Dermis microvascular lymphatic vessel endothelial cell (primary cell): ENCODE measurements around the gene NUB1. TPM values are rescaled to one million over a fixed set of nuclear protein-coding genes. Genes with fewer than 3 reads are reported as not detected.
A peak's percentile ranks its signal among the peaks of the same experiment; 100 is the strongest.
"Not testable (repeated sequence)": the region's sequence is repeated elsewhere in the genome, so short reads cannot be mapped to it uniquely, and the experiment has no call there.

Experiments used
- DNase-seq, 2 donors: peaks; one replicate each; pipeline versions ENCODE4 v3.0.0 to v3.0.0-alpha.2; 2010; ENCODE audit warnings: low read depth in 2 of 2
- total RNA-seq: library from RNA; depleted of rRNA; stranded (reverse); fragments of >200 nt; gene quantifications from 2 replicates; pipeline ENCODE4 v1.2.1, GENCODE V29; 2014

The NUB1 gene, protein sequence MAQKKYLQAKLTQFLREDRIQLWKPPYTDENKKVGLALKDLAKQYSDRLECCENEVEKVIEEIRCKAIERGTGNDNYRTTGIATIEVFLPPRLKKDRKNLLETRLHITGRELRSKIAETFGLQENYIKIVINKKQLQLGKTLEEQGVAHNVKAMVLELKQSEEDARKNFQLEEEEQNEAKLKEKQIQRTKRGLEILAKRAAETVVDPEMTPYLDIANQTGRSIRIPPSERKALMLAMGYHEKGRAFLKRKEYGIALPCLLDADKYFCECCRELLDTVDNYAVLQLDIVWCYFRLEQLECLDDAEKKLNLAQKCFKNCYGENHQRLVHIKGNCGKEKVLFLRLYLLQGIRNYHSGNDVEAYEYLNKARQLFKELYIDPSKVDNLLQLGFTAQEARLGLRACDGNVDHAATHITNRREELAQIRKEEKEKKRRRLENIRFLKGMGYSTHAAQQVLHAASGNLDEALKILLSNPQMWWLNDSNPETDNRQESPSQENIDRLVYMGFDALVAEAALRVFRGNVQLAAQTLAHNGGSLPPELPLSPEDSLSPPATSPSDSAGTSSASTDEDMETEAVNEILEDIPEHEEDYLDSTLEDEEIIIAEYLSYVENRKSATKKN
- 26.3 and 31.4 TPM in 2 replicates for total RNA-seq

DNA sequence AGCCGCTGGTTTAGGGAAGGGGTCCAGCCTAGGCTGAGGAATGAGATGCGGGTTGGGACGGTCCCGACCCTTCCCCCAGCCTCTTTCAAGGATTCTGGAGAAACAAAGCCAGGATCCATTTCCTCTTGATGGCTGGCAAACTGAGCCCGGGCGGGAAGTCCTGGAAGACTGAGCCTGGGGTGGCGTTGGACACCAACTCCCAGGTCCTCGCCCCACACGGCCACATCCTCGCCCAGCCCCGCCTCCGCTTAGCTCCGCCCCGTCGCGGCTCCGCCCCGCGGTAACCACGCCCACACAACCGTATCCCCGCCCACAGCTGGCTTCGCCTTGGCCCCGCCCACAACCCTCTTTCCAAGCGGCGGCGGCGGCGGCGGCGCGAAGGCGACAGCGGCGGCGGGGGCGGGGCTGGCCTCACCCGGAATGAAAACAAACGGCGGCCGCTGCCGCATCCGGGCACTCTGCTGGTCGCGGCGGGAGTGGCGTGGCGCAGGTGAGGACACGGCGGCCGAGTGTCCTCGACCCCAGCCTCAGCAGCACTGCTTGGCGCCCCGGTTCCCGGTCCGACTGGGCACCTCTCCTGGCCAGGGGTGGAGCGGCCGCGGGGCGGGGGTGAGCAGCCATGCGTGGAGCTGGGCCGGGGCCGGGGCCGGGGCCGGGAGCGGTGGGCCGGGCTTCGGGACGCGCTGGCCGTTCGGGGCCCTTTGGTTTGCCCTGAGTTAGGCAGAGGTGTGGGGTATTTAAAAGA, at the start of gene NUB1:
TSS of gene NUB1 (plus strand) at position 456 of the 745 bp plus-strand sequence. CDS start 3,538 bp downstream, outside the sequence.
- DNase-seq, result peak; percentile 63 to 86

DNA sequence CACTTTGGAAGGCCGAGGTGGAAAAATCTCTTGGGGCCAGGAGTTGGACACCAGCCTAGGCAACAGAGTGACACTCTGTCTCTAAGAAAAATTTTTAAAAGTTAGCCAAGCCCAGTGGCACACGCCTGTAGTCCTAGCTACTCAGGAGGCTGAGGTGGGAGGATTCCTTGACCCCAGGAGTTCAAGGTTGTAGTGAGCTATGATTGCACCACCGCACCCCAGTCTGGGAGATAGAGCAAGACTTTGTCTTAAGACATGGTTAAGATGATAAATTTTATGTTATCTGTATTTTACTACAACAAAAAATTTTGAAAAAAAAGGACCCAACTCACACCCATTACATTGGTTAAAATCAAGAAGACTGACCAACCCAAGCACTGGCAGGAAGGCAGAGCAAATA, 48.8 kb upstream of the NUB1 start:
- DNase-seq, result no peak

DNA sequence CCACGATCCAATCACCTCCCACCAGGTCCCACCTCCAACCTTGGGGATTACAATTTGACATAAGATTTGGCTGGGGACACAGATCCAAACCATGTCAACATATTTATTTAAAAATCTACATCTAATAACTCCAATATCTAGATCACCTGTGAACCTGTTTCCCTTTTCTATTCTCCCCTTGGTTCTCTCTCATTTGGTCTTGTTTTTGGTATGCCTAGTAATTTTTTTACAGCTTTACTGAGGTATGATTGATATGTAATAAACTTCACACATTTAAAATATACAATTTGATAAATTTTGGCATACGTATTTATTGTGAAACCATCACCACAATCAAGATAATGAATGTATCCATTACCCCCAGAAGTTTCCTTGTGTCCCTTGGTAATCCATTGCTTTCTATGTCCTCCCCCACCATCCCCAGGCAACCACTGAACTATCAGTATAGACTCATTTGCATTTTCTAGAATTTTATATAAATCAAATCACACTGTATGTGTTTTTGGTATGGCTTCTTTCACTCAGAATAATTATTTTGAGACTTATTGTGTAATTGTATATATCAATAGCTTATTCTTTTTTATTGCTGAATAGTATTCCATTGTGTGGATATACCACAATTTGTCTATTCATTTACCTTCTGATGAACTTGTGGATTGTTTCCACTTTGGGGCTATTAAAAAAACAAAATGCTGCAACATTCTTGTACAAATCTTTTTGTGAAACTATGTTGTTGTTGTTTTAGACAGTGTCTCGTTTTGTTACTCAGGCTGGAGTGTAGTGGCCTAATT, 45.2 kb upstream of the NUB1 start:
- DNase-seq, result no peak

DNA sequence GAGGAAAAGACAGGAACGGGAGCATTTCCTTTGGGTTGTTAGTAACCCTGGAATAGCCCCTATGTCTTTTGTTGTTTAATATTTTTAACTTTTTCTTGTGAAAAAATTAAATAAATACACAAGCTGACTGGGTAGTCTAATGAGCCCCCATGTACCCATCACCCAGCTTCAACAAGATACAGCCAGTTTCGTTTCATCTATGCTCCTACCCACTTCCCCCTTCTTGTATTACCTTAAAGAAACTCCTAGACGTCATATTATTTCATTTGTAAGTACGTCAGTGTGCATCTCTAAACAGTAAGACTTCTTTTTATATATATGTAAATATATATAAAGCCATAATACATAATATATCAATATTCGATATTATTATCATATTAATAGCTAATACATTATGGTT, 42.8 kb upstream of the NUB1 start:
- no peak for DNase-seq

DNA sequence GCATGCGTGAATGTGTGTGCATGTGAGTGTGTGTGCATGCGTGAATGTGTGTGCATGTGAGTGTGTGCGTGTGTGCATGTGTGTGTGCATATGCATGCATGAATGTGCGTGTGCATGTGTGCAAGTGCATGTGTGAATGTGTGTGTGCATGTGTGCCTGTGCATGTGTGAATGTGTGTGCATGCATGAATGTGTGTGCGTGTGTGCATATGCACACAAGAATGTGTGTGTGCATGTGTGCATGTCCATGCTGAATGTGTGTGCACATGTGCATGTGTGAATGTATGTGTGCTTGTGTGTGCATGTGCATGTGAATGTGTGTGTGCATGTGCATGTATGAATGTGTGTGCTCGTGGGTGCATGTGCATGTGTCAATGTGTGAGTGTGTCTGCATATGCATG, 42.1 kb upstream of the NUB1 start:
- no peak for DNase-seq

DNA sequence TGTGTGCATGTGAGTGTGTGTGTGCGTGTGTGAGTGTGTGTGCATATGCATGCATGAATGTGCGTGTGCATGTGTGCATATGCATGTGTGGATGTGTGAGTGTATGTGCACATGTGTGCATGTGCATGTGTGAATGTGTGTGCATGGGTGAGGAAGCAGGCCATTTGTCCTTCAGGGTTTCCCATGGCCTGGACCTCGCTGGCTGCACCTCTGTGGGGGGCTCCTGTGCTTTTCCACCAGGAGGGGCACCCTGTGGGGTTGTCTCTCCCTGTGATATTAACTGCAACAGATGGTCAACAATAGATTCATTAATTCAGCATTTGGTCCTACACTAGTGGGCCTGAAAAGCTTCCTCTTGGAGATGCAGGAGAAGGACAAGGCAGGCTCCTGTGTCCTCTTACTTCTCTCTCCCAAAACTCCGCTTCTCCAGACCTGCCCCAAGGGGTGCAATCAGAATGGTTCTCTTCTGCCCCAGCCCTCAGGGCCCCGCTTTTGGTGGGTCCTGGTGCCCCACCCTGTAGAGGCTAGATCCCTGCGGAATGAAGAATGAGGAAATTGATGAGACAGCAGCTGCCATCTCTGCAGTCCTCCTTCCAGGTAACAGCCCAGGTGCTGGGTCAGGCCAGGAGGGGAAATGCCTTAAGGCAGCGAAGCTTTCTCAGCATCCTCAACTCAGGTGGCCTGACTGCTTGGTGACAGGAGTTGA, 41.5 kb upstream of the NUB1 start:
- DNase-seq, result no peak

DNA sequence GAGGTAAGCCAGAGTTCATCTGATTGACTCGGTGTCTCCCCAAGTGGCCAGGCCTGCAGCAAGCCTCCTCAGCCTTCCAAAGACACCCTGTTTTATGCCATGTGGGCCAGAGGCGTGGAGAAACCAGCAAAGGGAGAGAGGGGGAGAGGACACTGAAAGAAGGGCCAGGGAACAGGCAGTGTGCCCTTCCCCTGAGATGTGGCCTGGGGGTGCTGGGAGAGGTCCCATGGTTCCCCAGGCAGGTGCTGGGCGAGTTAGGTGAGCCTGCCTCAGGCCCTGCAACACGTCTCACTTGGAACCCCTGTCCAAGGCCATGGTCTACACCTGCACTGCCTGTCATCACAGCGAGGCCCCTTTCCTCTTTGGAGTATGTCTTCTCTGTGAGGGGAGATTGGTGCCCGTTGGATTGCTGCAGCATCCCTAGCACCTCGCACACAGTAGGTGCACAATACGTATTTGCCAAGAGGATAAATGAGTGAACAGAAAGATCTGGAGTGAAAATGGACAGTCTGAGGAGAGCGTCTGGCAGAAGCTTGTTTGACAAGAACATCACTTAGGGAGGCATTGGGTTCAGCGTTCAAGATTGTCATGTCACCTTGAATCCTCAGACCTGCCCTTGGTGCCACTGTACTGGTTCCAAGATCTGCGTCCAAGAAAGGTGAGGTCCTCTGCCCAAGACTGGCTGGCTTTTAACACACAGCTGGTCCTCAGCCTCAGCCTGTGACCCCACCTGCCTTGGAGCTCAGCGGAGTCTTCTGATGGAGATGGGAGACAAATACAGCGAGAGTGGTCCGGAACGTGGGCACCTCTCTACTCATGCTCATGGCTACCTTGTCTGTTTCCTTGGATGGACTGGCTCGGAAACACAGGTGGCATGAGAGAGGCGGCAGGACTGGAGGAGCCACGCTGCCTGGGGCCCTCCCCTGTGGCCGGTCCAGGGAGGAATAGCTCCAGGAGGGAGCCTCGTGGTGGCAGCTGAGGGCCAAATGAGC, 39.8 kb upstream of the NUB1 start:
- no peak for DNase-seq

DNA sequence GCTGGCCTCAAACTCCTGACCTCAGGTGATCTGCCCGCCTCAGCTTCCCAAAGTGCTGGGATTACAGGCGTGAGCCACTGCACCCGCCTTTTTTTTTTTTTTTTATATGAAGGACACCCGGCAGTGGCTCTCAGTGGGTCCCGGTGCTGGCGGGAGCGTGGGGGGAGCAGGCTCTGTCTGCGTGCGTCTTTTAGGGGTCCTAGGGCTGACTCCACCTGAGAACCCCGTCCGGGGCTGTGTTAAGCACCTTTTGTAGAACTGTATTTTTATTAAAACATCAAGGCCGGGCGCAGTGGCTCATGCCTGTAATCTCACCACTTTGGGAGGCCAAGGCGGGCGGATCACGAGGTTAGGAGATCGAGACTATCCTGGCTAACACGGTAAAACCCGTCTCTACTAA, 37.4 kb upstream of the NUB1 start:
- DNase-seq, result not testable (repeated sequence)

DNA sequence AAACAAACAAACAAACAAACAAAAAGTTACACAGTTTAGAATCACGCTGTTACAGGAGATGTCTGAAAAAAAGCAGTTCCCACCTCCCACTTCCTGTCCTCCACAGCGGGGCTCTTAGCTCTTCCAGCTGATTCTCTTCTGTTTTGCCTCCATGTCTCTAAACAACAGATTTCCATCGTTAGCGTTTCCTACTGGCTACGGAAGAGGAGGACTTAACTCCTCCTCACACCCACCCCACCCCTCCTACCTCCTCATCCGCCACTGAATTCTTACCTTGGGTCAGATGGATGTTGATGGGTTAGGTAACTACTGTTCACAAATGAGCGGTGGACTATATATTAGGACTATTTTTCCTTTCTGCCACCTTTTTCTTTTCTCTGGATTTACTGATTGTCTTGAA, 36.8 kb upstream of the NUB1 start:
- no peak for DNase-seq

DNA sequence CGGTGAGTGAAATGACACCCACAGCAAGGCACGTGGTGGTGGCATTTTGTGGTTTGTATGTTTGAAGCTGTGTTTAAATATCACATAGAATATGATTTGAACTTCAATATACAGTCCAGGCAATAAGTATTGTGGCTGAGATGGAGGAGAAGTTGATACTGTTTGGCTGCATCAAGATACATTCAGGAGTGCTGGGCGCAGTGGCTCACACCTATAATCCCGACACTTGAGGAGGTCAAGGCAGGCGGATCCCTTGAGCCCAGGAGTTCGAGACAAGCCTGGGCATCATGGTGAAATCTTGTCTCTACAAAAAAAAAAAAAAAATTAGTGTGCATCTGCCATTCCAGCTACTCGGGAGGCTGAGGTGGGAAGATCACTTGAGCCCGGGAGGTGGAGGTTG, 35.2 kb upstream of the NUB1 start:
- DNase-seq, result no peak

DNA sequence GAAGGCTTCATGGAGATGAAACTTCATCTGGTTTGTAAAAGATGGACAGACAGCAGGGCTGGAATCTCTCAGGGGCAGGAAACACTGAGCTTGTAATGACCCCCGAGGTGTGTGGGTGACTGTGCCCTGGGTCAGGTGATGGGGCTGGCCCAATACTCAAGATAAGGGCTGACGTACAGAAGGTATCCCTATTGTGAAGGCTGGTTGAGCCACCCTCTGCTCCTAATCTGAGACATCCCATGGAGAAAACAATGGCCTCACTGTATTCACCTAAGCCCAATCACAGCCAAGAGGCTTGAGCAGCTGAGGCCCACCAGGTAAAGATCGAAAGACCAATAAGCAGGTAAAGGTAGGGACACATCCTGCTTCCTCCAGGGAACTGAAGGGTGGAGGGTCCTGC, 34.8 kb upstream of the NUB1 start:
- no peak for DNase-seq

DNA sequence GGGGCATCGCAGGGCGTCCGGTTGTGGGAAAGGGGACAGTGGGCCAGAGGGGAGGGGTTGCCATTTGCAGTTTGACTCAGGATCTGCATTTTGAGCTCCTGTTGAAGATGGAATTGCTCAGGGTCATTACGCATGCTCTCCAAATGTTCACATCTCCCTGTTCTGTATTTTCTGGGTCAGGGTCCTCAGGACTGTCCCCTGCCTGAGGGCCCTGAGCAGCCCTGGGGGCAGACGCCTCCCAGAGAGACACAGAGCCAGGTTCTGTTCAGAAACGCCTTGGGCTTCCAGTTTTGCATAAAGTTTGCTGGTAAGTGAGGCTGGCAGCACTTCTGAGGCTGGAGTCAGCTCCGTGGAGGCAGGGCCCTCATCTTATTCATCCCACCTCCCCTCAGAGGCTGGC, 34.1 kb upstream of the NUB1 start:
- DNase-seq, result no peak

DNA sequence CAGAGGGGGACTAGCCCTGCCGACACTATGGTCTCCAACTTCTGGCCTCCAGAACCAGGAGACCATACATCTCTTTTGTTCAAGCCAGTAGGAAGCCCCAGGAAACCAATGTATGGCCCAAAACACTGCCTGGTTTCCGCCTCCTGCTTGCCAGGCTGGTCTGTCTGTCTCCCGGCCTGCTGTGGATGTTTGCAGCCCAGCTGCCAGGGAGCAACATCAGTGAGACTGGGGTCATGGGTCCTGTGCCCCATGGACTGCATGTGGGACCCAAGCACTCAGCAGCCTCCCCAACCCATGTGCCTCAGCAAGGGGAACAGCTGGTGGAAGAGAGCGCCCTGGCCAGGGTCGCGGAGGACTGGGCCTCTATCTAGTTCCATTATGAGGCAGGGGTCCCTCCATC, 33.4 kb upstream of the NUB1 start:
- DNase-seq, result no peak

DNA sequence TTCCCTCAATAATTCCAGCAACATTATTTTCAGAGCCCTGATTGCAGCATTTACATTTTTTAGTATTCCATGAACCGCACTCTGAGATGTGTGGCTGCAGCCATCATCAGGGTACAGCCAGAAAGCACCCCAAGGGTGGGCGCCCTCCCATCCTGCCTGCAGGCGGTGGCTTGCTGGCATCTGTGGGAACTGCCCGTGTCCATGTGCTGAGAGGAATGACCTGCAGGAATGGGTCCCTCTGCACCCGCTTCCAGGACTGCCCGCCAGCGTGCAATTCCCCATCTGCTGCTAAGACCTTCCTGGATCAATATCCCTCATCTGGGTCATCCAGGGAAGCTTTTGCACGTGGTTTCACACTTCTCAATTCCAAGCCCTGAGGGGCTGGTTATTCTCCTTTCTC, 32.8 kb upstream of the NUB1 start:
- DNase-seq, result no peak

DNA sequence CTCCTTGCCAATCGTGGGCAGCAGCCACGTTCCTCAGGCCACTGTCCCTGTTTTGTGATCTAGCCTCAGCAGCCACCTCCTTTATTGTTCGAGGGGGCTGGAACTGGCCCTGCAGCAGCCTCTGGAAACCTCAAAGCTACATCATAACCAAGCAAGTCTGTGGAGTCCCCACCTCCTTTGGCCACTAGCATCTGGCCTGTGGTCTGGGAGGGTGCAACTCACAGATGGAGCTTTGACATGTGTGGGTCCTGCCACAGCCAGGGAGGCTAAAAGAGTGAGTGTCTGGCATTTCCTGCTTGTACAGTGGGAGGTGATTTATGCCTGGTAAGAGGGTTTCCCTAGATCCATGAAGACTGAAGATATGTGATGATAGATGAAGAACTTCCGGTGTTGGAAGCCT, 32.3 kb upstream of the NUB1 start:
- no peak for DNase-seq

DNA sequence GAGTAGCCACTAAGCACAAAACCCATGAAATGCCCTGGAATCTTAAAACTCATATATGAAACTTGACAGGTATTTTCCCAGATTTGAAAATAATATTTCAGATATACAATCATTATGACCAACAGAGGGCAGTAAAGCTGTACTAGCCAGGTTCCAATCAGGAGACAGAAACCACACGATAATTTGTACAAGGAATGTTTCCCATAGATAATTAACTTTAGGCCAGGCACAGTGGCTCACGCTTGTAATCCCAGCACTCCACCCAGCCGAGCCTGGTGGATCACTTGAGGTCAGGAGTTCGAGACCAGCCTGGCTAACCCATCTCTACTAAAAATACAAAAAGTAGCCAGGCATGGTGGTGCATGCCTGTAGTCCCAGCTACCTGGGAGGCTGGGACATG, 31.0 kb upstream of the NUB1 start:
- DNase-seq, result peak in 1 of 2 donors; percentile 29

DNA sequence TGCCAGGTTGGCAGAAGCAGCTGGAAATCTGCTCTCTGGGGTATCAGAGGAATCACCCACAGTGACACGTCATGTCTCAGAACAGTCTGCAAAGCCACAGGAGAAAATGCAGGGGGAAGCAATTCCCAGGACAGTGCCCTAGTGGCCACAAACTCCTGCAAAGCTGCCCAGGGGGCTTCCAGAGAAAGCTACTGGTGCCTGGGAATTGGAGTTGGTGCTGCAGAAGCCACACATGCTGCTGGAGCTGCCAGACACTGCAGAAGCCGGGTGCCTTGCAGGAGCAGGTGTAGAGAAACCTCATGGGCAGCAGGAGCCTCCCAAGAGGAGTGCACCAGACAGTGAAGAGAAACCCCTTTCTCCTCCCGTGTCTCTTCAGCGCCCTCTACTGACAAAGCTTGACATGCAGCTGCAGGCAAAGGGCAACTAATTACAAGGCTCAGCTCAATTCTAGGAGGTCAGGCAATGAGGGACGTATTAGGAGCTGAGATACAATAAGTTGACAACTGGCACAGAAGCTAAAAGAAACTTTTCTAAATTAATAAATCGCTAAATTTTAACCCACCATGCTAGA, 30.2 kb upstream of the NUB1 start:
- peak in 1 of 2 donors; percentile 10 for DNase-seq

DNA sequence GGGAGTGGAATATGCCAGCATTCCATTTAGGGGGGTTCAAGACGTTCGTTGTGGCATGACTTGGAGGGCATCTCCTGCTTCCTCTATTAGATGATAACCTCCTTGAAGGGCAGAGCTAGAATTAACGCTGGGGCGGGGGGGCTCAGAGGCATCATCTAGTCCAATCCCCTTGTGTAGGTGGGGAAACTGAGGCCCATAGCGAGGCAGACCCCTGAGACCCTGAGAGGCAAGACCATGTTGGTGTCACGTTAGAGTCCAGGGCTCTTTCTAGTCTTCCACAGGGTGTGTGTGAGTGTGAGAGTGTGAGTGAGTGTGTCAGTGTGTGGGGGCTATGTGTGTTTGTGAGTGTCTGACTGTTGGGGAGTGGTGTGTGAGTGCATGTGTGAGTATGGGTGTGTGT, 29.3 kb upstream of the NUB1 start:
- no peak for DNase-seq
